Measurements from ENCODE around the gene KIAA1191. TPM values are rescaled to one million over a fixed set of nuclear protein-coding genes. Genes with fewer than 3 reads are reported as not detected.

KIAA1191 gene
- total and polyA plus RNA-seq, 5 donors: 70.5 to 99.7 (median 96.9) TPM

GRCh38 chr5:176389135-176390123 lies 27.9 kb upstream of the KIAA1191 start:
- H3K9me3 ChIP-seq (ENCODE audit: control insufficient read depth, low read length): no peaks in the 10 kb centered on the region
- H3K27me3 ChIP-seq (ENCODE audit: control insufficient read depth, insufficient read depth): no peaks in the 10 kb centered on the region
- WGBS: 29% methylated on average over 41 of the region's 41 CpGs
- peak; percentile 28 to 45 for ATAC-seq
- peak overlapping the region; percentile 45 for H3K4me3 ChIP-seq (ENCODE audit: low read length)
- intact Hi-C loops (cut with DNase I): no loop called here
- peak overlapping the region; percentile 94 for H3K27ac ChIP-seq (ENCODE audit: low read length)
- peak in 1 of 3 donors; percentile 24 for DNase-seq
- H3K4me1 ChIP-seq (ENCODE audit: control insufficient read depth, insufficient read depth, low read length): peaks cover 2% of the 10 kb centered on the region

GRCh38 chr5:176388444-176389134 lies 27.0 kb upstream of the KIAA1191 start, which contains the start of the genes HIGD2A and NOP16:
TSS of gene HIGD2A (plus strand) at chr5:176388751. CDS start at chr5:176388820, 69 bp downstream.
TSS of gene NOP16 (minus strand) at chr5:176388598. CDS start at chr5:176388539, 59 bp downstream.
- Histone ChIP-seq H3K4me3 (ENCODE audit: low read length) (peak within 1 kb of the TSS; percentile 76), H3K27me3 (ENCODE audit: control insufficient read depth, insufficient read depth) (no peaks in the 10 kb centered on the region), H3K27ac (ENCODE audit: low read length) (peak within 1 kb of the TSS; percentile 94), H3K9me3 (ENCODE audit: control insufficient read depth, low read length) (no peaks in the 10 kb centered on the region), H3K4me1 (ENCODE audit: control insufficient read depth, insufficient read depth, low read length) (peaks cover 2% of the 10 kb centered on the region)
- ATAC-seq (peak; percentile 96), DNase-seq (peak; percentile 99 to 100 (median 100))
- intact Hi-C loops (cut with DNase I): no loop called here
- under 1% methylated on average over 47 of the region's 47 CpGs for WGBS

GRCh38 chr5:176388003-176388443 lies 26.5 kb upstream of the KIAA1191 start:
- peak in 1 of 2 donors; percentile 2 for ATAC-seq
- intact Hi-C loops (cut with DNase I): no loop called here
- no peak for DNase-seq
- H3K4me1 ChIP-seq (ENCODE audit: control insufficient read depth, insufficient read depth, low read length): peaks cover 2% of the 10 kb centered on the region
- no peaks in the 10 kb centered on the region for H3K27me3 ChIP-seq (ENCODE audit: control insufficient read depth, insufficient read depth)
- WGBS: under 1% methylated on average over 29 of the region's 29 CpGs
- peak overlapping the region; percentile 76 for H3K4me3 ChIP-seq (ENCODE audit: low read length)
- H3K9me3 ChIP-seq (ENCODE audit: control insufficient read depth, low read length): no peaks in the 10 kb centered on the region
- H3K27ac ChIP-seq (ENCODE audit: low read length): peak overlapping the region; percentile 28

- ATAC-seq: no peak
- 39% methylated on average over 8 of the region's 8 CpGs for WGBS
These were observed 25.9 kb upstream of the KIAA1191 start for GRCh38 chr5:176387384-176387925.

GRCh38 chr5:176386491-176386890 lies 24.9 kb upstream of the KIAA1191 start:
- peaks cover 2% of the 10 kb centered on the region for H3K4me1 ChIP-seq (ENCODE audit: control insufficient read depth, insufficient read depth, low read length)
- no peak overlapping the region for H3K4me3 ChIP-seq (ENCODE audit: low read length)
- 71% methylated on average over 1 of the region's 1 CpG for WGBS
- no peak for ATAC-seq
- intact Hi-C loops (cut with DNase I): no loop called here
- no peaks in the 10 kb centered on the region for H3K27me3 ChIP-seq (ENCODE audit: control insufficient read depth, insufficient read depth)
- H3K9me3 ChIP-seq (ENCODE audit: control insufficient read depth, low read length): no peaks in the 10 kb centered on the region
- H3K27ac ChIP-seq (ENCODE audit: low read length): no peak overlapping the region
- DNase-seq: no peak

More at GRCh38 chr5:176387384-176387925, 25.9 kb upstream of the KIAA1191 start:
- no peak overlapping the region for H3K27ac ChIP-seq (ENCODE audit: low read length)
- no peaks in the 10 kb centered on the region for H3K9me3 ChIP-seq (ENCODE audit: control insufficient read depth, low read length)
- intact Hi-C loops (cut with DNase I): no loop called here
- no peak for DNase-seq
- no peaks in the 10 kb centered on the region for H3K27me3 ChIP-seq (ENCODE audit: control insufficient read depth, insufficient read depth)
- H3K4me1 ChIP-seq (ENCODE audit: control insufficient read depth, insufficient read depth, low read length): peaks cover 2% of the 10 kb centered on the region
- H3K4me3 ChIP-seq (ENCODE audit: low read length): peak overlapping the region; percentile 76

- peaks cover 2% of the 10 kb centered on the region for H3K4me1 ChIP-seq (ENCODE audit: control insufficient read depth, insufficient read depth, low read length)
These were observed 23.4 kb upstream of the KIAA1191 start for GRCh38 chr5:176384991-176385390.

DNA sequence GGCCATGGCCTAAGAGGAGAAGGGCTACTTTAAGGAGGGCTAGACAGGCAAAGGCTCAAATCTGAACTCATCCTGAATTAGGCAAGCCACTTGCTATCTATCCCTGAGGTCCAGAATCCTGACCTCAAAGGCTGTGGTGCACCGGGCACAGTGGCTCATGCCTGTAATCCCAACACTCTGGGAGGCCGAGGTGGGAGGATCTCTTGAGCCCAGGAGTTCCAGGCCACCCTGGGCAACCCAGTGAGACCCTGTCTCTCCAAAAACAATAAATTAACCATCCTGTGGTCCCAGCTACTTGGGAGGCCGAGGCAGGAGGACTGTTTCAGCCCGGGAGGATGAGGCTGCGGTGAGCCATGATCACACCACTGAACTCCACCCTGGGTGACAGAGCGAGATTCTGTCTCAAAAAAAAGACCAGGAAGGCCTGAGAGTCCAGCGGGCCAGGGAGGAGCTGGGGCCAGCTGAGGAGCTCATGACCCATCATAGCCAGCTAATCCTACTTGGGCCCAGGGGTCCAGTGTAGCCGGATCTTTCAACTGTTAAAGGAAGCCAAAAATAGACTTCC lies 22.9 kb upstream of the KIAA1191 start:
- Histone ChIP-seq H3K27ac (ENCODE audit: low read length) (no peak overlapping the region), H3K27me3 (ENCODE audit: control insufficient read depth, insufficient read depth) (no peaks in the 10 kb centered on the region), H3K4me3 (ENCODE audit: low read length) (no peak overlapping the region), H3K4me1 (ENCODE audit: control insufficient read depth, insufficient read depth, low read length) (peaks cover 2% of the 10 kb centered on the region), H3K9me3 (ENCODE audit: control insufficient read depth, low read length) (no peaks in the 10 kb centered on the region)
- 88% methylated on average over 8 of the region's 8 CpGs for WGBS
- intact Hi-C loops (cut with DNase I): no loop called here
- ATAC-seq (no peak), DNase-seq (no peak)

More at GRCh38 chr5:176384991-176385390, 23.4 kb upstream of the KIAA1191 start:
- no peaks in the 10 kb centered on the region for H3K9me3 ChIP-seq (ENCODE audit: control insufficient read depth, low read length)
- ATAC-seq: no peak
- no peak overlapping the region for H3K4me3 ChIP-seq (ENCODE audit: low read length)
- H3K27ac ChIP-seq (ENCODE audit: low read length): no peak overlapping the region
- WGBS: 89% methylated on average over 12 of the region's 12 CpGs
- DNase-seq: peak in 1 of 3 donors; percentile 31
- intact Hi-C loops (cut with DNase I): no loop called here
- H3K27me3 ChIP-seq (ENCODE audit: control insufficient read depth, insufficient read depth): no peaks in the 10 kb centered on the region

DNA sequence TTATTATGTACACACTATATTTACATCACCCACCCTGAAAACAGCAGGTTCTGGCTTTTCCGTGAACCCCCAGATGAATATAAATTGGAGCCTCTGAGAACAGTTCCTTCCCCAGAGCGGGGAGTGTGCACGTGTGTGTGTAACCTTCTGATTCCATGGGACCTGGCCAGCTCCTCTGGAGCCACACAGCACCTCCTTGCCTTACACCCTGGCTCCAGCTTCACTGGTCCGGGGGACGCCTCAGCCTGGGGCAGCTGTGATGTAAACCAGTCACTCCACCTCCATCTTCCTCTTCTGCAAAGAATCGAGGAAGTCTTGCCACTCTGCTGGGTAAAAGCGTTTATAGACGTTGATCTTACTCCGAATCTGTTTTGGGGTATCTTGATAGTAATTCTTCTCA lies 22.4 kb upstream of the KIAA1191 start:
- Histone ChIP-seq H3K27me3 (ENCODE audit: control insufficient read depth, insufficient read depth) (no peaks in the 10 kb centered on the region), H3K4me1 (ENCODE audit: control insufficient read depth, insufficient read depth, low read length) (peaks cover 2% of the 10 kb centered on the region), H3K9me3 (ENCODE audit: control insufficient read depth, low read length) (no peaks in the 10 kb centered on the region), H3K4me3 (ENCODE audit: low read length) (no peak overlapping the region), H3K27ac (ENCODE audit: low read length) (no peak overlapping the region)
- DNase-seq: no peak
- no peak for ATAC-seq
- WGBS: 84% methylated on average over 9 of the region's 9 CpGs
- intact Hi-C loops (cut with DNase I): no loop called here

DNA sequence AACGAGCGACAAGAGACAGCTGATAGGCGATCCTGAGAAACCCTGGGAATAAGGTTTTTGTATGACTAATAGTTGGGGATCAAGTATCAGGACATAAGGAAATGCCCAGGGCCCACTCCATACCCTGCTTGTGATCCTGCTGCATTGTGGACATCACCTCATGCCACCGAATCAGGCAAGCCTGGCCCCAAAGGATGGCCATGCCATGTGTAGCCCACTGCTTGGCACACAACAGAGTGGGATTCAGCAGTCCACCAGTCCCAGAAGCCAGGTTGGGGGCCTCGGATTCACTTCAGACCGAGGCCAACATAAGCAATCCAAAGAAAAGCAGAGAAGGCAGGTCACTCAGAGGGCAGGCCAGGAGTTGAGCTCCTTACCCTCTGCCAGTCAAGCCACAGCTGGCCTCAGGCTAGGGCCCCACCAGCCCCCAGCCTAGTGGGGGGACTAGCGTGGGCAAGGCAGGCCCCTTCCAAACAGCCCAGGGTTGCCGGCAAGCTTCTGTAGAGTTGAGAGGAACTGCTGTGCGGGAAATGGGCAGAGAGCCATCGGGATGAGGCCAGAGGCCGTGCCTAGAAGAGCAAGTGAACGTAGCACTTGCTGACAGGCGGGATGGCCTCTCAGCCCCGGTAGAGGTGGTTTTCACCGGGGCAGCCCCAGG lies 21.8 kb upstream of the KIAA1191 start:
- peak in 1 of 3 donors; percentile 51 for DNase-seq
- Histone ChIP-seq H3K4me1 (ENCODE audit: control insufficient read depth, insufficient read depth, low read length) (peaks cover 2% of the 10 kb centered on the region), H3K27me3 (ENCODE audit: control insufficient read depth, insufficient read depth) (no peaks in the 10 kb centered on the region), H3K9me3 (ENCODE audit: control insufficient read depth, low read length) (no peaks in the 10 kb centered on the region), H3K27ac (ENCODE audit: low read length) (no peak overlapping the region), H3K4me3 (ENCODE audit: low read length) (no peak overlapping the region)
- intact Hi-C loops (cut with DNase I): no loop called here
- WGBS: 78% methylated on average over 15 of the region's 15 CpGs
- no peak for ATAC-seq

DNA sequence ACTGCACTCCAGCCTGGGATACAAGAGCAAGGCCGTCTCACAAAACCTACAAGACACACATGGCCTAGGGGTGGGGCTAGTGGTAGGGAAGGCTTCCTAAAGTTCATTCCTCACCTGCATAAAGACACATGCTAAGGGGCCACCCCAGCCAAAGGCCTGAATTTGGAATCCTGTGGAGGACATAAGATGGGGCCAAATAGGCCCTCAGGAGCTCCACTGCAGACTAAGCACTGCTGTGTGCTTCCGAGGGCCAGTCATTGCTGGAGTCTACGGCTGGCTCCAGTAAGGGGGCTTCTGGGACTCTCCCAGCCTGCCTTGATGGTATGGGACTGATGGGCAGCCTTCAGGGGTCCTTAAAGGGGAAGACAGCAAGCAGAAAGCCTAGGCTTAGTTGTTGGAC lies 21.2 kb upstream of the KIAA1191 start:
- no peak overlapping the region for H3K4me3 ChIP-seq (ENCODE audit: low read length)
- WGBS: 87% methylated on average over 3 of the region's 3 CpGs
- no peaks in the 10 kb centered on the region for H3K9me3 ChIP-seq (ENCODE audit: control insufficient read depth, low read length)
- no peak for DNase-seq
- H3K4me1 ChIP-seq (ENCODE audit: control insufficient read depth, insufficient read depth, low read length): peaks cover 2% of the 10 kb centered on the region
- ATAC-seq: no peak
- intact Hi-C loops (cut with DNase I): no loop called here
- H3K27ac ChIP-seq (ENCODE audit: low read length): peak overlapping the region; percentile 88
- no peaks in the 10 kb centered on the region for H3K27me3 ChIP-seq (ENCODE audit: control insufficient read depth, insufficient read depth)

Data from right cardiac atrium (tissue), 5 donors.